SJCRH30 (cell line): ENCODE results near the gene TCFL5. TPM values are rescaled to one million over a fixed set of nuclear protein-coding genes. Genes with fewer than 3 reads are reported as not detected.

Experiments
- DNase-seq, 2 experiments: peaks; one replicate each; pipeline ENCODE4 v3.0.0-alpha.2; 2015 to 2020
- H3K27ac ChIP-seq: fragments of 250-450 bp; sonication (Bioruptor Pico); 2 replicates; pipeline ENCODE4 v1.5.1; 2020; ENCODE audit warnings: mild to moderate bottlenecking, moderate library complexity
- H3K27me3 ChIP-seq: fragments of 250-450 bp; sonication (Bioruptor Pico); 2 replicates; pipeline ENCODE4 v1.5.1; 2020; ENCODE audit warnings: mild to moderate bottlenecking, moderate library complexity
- H3K36me3 ChIP-seq: fragments of 250-450 bp; sonication (Bioruptor Pico); 2 replicates; pipeline ENCODE4 v1.5.1; 2020; ENCODE audit warnings: mild to moderate bottlenecking, moderate library complexity
- H3K4me1 ChIP-seq: fragments of 250-450 bp; sonication (Bioruptor Pico); 2 replicates; pipeline ENCODE4 v1.5.1; 2020; ENCODE audit warnings: mild to moderate bottlenecking, moderate library complexity
- H3K4me3 ChIP-seq: fragments of 250-450 bp; sonication (Bioruptor Pico); 2 replicates; pipeline ENCODE4 v1.5.1; 2020; ENCODE audit warnings: mild to moderate bottlenecking, moderate library complexity
- H3K9me3 ChIP-seq: fragments of 250-450 bp; sonication (Bioruptor Pico); replicated peaks from 2 replicates; pipeline ENCODE4 v1.5.1; 2020; ENCODE audit warnings: mild to moderate bottlenecking, moderate library complexity
- total RNA-seq: library from RNA; depleted of rRNA; stranded (reverse); fragments of >200 nt; shearing (Covaris generic); gene quantifications from 2 replicates; pipeline ENCODE4 v1.2.3, GENCODE V29; 2014

TCFL5 gene
- total RNA-seq, 1 experiment from 2014 or later = 21.2 TPM

DNA sequence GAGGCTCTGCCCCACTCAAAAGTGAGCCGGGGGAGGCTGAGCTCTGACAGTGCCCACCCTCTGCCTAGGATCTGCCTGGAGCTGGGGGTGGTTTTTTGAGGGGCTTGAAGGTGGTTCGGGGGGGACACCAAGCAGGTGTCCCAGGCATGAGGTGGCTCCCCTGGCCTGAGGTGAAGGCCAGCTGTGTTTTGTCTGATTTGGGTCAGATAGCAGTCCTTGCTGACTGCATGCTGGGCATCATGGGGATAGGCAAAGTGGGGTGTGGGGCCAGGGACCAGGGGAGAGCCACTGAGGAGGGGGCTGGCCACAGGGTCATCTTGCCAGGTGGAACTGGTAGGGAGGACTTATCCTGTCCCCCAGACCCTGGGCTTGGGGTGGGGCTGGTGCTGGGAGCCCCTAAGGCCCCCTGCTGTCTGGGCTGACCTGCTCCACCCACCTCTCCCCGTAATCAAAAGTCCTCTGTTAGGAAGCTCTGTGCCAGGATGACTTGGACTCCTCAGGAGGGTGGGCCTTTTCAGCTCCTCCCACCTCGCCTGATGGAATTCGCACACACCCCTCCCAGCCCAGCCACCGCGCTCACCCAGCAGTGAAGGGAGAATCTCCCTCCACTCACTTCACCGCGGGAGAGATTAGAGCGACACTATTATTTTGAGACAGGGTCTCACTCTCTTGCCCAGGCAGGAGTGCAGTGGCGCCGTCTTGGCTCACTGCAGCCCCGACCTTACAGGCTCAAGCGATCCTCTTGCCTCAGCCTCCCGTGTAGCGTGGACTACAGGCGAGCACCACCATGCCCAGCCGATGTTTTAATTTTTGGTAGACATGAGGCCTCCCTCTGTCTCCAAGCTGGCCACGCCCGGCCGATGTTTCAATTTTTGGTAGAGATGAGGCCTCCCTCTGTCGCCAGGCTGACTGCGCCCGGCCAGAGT lies 46.3 kb downstream of the TCFL5 start:
- DNase-seq = peak in 1 of 2 experiments; percentile 59
- Histone ChIP-seq H3K27me3 (peaks cover 3% of the 10 kb centered on the region; the same call in 1 of the 2 replicates), H3K4me1 (peaks cover 26% of the 10 kb centered on the region), H3K9me3 (no peaks in the 10 kb centered on the region), H3K27ac (no peak overlapping the region), H3K4me3 (no peak overlapping the region), H3K36me3 (peaks cover 15% of the 10 kb centered on the region)

DNA sequence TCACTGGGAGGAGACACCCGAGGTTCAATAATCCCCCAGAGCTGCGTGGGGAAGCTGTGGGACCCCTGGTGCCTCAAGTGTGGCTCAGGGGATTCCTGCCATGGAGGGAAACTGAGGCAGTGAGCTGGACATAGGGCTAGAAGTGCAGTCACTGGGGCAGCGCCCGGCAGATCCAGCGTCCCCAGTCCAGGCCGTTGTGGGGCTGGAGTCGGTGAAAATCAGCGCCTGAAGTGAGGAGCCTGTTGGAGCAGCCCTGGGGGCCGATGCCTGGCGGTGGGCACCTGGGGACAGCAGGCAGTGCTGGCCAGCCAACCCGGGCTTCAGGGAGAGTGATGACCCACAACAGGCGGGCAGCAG lies 46.9 kb downstream of the TCFL5 start:
- Histone ChIP-seq H3K36me3 (peaks cover 22% of the 10 kb centered on the region), H3K9me3 (no peaks in the 10 kb centered on the region), H3K27me3 (no peaks in the 10 kb centered on the region), H3K4me1 (peaks cover 23% of the 10 kb centered on the region), H3K4me3 (no peak overlapping the region), H3K27ac (no peak overlapping the region)
- DNase-seq = no peak

DNA sequence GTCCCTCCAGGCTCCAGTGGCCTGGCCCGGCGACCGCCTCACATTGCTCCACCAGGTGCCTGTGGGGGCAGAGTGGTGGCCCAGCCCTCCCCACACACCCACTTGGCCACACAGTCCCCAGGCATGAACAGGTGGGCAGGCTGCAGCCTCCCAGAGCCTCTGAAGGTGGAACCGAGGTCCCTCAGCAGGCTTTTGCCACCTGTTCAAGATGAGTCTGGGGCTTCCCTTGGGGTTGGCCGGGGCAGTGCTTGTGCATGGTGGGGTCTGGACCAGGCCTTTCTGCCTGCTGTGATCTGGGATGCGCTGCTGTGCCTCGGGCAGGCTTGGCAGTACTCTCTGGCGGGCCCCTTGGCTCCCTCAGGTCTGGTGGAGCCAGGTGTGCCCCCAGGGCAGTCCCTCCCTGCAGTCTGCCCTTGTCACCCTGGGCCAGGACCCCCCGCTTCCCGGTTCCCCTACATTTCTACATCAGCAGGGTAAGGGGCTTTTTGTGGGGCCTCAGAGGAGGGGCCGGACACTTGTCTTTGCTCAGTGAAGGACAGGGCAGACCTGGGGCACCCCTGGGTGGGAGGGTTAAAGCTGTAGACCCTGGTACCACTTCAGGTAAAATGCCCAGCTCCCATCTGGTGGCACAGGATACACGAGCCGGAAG lies 47.4 kb downstream of the TCFL5 start:
- Histone ChIP-seq H3K27me3 (no peaks in the 10 kb centered on the region), H3K27ac (no peak overlapping the region), H3K4me3 (no peak overlapping the region), H3K4me1 (peaks cover 18% of the 10 kb centered on the region), H3K36me3 (peaks cover 25% of the 10 kb centered on the region), H3K9me3 (no peaks in the 10 kb centered on the region)
- DNase-seq = no peak

DNA sequence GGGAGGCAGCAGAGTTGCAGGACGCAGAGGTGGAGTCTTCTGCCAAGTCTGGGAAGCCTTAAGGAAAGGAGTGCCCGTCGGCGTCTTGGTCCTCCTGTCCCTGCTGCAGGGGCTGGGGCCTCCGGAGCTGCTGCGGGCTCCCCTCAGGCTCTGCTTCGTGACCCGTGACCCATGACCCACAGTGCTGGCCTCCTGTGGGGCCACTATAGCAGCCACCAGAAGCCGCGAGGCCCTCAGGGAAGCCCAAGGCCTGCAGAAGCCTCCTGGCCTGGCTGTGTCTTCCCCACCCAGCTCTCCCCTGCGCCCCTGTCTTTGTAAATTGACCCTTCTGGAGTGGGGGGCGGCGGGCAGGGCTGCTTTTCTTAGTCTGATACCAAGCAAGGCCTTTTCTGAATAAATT lies 48.0 kb downstream of the TCFL5 start:
- H3K27me3 ChIP-seq = no peaks in the 10 kb centered on the region
- H3K4me1 ChIP-seq = peaks cover 12% of the 10 kb centered on the region
- no peak overlapping the region for H3K27ac ChIP-seq
- H3K4me3 ChIP-seq = no peak overlapping the region
- DNase-seq = no peak
- peaks cover 28% of the 10 kb centered on the region for H3K36me3 ChIP-seq
- H3K9me3 ChIP-seq = no peaks in the 10 kb centered on the region

DNA sequence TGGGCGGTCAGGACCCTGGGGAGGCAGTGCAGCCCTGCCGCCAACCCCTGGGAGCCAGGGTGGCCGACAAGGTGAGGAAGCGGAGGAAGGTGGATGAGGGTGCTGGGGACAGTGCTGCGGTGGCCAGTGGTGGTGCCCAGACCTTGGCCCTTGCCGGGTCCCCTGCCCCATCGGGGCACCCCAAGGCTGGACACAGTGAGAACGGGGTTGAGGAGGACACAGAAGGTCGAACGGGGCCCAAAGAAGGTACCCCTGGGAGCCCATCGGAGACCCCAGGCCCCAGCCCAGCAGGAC lies 48.8 kb downstream of the TCFL5 start:
- Histone ChIP-seq H3K4me1 (peaks cover 5% of the 10 kb centered on the region), H3K36me3 (peaks cover 36% of the 10 kb centered on the region), H3K9me3 (no peaks in the 10 kb centered on the region), H3K27me3 (no peaks in the 10 kb centered on the region), H3K27ac (no peak overlapping the region), H3K4me3 (no peak overlapping the region)
- no peak for DNase-seq

DNA sequence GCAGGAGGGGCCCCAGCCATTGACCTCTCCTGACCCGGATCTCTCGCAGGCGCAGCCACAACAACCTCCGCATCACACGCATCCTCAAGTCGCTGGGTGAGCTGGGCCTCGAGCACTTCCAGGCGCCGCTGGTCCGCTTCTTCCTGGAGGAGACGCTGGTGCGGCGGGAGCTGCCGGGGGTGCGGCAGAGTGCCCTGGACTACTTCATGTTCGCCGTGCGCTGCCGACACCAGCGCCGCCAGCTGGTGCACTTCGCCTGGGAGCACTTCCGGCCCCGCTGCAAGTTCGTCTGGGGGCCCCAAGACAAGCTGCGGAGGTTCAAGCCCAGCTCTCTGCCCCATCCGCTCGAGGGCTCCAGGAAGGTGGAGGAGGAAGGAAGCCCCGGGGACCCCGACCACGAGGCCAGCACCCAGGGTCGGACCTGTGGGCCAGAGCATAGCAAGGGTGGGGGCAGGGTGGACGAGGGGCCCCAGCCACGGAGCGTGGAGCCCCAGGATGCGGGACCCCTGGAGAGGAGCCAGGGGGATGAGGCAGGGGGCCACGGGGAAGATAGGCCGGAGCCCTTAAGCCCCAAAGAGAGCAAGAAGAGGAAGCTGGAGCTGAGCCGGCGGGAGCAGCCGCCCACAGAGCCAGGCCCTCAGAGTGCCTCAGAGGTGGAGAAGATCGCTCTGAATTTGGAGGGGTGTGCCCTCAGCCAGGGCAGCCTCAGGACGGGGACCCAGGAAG lies 49.3 kb downstream of the TCFL5 start:
- no peak overlapping the region for H3K27ac ChIP-seq
- H3K36me3 ChIP-seq = peaks cover 39% of the 10 kb centered on the region
- no peaks in the 10 kb centered on the region; the same call in 1 of the 2 replicates for H3K4me1 ChIP-seq
- H3K9me3 ChIP-seq = no peaks in the 10 kb centered on the region
- H3K27me3 ChIP-seq = no peaks in the 10 kb centered on the region
- no peak for DNase-seq
- no peak overlapping the region for H3K4me3 ChIP-seq

DNA sequence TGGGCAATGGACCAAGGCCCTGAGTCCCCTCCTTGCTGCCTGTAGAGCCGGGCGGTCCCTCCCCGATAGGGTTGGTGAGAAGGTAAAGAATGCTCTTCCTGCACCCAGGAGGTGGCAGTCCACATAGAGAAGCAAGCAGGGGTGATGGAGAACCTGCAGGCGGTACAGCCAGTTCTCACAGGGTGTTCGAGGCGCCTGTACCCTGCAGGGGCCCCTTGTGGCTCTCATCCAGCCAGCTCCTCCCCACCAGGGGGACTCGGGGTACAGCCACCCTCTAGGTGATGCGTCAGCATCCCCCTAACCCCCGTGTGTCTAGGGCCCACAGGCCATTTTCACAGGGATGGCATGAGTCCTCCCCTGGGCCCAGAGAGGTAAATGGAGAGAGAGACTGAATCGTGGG lies 49.9 kb downstream of the TCFL5 start:
- Histone ChIP-seq H3K27ac (no peak overlapping the region), H3K36me3 (peaks cover 39% of the 10 kb centered on the region)

DNA sequence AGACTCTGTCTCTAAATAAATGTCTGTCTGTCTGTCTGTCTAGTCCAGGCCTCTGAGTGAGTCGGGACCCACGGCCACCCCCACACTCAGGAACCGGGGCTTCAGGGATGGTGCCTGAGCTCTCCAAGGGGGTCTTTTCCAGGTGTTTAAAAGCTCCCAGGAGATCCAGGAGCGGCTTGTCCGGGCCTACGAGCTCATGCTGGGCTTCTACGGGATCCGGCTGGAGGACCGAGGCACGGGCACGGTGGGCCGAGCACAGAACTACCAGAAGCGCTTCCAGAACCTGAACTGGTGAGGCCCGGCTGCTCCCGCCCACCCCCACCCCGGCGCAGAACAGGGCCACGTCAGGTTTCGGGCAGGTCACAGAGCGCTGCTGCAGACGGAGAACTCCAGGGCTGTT lies 50.3 kb downstream of the TCFL5 start:
- H3K4me3 ChIP-seq = no peak overlapping the region
- no peaks in the 10 kb centered on the region for H3K9me3 ChIP-seq
- H3K27ac ChIP-seq = no peak overlapping the region
- no peaks in the 10 kb centered on the region for H3K27me3 ChIP-seq
- DNase-seq = no peak
- no peaks in the 10 kb centered on the region; the same call in 1 of the 2 replicates for H3K4me1 ChIP-seq
- H3K36me3 ChIP-seq = peaks cover 39% of the 10 kb centered on the region

More for the DNA sequence above, 49.9 kb downstream of the TCFL5 start:
- no peaks in the 10 kb centered on the region for H3K27me3 ChIP-seq
- no peaks in the 10 kb centered on the region for H3K9me3 ChIP-seq
- no peaks in the 10 kb centered on the region; the same call in 1 of the 2 replicates for H3K4me1 ChIP-seq
- DNase-seq = no peak
- H3K4me3 ChIP-seq = no peak overlapping the region

DNA sequence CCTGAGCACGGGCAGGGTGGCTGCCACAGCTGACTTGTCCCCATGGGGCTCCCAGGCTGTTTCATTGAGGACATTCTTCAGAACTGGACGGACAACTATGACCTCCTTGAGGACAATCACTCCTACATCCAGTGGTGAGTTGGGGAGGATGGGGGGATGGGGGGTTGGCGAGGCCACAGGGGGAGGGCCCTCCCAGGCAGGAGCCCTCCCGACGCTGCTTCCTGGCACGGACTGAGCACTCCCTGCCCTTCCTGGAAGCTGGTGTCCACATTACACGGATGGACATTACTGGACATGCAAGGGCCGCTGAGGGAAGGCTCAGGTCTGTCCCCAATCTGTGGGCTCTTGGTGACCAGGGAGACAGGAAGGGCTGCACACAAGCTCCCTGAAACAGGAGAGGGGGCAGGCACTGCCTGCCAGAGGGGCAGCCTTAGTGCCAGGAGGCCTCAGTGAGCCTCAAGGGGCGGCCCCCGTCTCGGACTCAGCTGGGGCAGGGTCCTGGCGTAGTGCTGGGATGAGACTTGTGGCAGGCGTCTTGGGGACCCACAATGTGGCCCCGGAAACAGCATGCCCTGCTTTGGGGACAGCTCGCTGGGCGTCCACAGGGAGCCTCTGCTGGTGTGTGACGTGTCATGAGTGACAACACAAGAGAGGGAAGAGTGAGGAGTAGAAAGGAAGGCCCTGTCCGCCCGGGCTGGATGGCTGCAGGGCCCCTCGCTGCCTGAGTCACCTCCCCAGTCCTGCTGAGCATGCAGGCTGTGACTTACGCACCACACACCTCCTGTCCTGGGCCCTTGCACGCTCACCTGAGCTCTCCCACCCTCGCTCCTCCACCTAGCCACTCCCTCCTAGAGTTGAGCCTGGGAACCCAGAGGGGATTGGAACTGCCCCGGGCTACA lies 51.8 kb downstream of the TCFL5 start:
- DNase-seq = no peak
- H3K9me3 ChIP-seq = no peaks in the 10 kb centered on the region
- peaks cover 39% of the 10 kb centered on the region for H3K36me3 ChIP-seq
- H3K4me3 ChIP-seq = no peak overlapping the region
- peaks cover 8% of the 10 kb centered on the region; the same call in 1 of the 2 replicates for H3K4me1 ChIP-seq
- no peak overlapping the region for H3K27ac ChIP-seq
- no peaks in the 10 kb centered on the region for H3K27me3 ChIP-seq

DNA sequence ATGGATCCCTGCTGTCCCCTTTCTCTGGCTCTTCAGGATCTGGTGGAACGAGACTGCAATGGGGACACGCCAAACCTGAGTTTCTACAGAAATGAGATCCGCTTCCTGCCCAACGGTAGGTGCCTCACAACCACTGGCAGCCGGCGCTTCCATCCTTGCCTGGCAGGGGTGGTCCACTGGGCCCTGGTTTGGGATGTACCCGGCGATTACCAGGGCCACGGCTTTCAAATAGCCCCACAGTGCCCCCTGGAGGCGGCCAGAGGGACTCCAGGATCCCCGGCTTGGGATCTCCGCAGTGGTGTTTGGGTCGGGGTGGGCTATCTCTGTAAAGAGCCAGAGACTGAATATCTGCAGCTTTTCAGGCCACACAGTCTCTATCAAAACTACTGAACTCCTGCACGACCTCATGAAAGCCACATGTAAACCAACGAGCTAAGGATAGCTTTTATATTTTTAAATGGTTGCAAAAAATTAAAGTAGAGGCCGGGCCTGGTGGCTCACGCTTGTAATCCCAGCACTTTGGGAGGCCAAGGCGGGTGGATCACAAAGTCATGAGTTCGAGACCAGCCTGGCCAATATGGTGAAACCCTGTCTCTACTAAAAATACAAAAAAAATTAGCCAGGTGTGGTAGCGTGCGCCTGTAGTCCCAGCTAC lies 53.3 kb downstream of the TCFL5 start:
- Histone ChIP-seq H3K36me3 (peaks cover 39% of the 10 kb centered on the region), H3K4me1 (peaks cover 8% of the 10 kb centered on the region; the same call in 1 of the 2 replicates), H3K4me3 (no peak overlapping the region), H3K27me3 (no peaks in the 10 kb centered on the region), H3K27ac (no peak overlapping the region), H3K9me3 (no peaks in the 10 kb centered on the region)
- DNase-seq = peak; percentile 78 to 88

DNA sequence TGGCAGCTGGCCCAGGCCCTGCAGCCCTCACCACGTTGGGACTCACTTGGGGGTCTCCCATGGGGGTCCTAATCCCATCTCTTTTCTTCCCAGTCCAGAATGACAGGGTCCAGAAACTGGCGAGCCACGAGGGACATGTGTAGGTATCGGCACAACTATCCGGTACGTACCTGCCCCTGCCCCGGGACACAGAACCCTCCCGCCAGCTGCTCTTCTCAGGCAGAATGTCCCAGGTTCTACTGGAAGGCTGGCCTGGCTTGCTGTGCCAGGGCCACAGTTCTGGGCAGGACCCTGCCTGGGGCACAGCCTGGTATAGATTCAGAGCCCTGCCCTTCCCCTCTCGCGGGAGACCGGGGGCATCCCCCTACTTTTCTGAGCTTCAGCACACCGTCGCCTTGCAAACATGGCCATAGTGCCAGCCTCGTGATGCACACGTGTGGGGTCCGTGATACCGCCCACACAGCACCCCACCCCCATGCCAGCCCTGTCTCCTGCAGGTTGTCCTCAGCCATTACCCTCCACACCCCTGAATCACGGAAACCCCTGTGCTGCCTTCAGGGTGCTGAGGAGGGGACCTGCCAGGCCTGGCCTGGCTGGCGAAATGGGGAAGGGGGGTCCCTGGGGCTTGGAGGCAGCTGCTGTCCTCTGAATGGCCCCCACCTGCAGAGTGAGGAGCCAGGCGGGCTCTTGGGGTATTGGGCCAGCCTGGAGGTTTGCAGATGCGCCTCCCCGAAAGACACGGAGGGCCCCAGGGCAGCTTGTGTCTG lies 54.0 kb downstream of the TCFL5 start:
- peaks cover 37% of the 10 kb centered on the region for H3K36me3 ChIP-seq
- no peak for DNase-seq

DNA sequence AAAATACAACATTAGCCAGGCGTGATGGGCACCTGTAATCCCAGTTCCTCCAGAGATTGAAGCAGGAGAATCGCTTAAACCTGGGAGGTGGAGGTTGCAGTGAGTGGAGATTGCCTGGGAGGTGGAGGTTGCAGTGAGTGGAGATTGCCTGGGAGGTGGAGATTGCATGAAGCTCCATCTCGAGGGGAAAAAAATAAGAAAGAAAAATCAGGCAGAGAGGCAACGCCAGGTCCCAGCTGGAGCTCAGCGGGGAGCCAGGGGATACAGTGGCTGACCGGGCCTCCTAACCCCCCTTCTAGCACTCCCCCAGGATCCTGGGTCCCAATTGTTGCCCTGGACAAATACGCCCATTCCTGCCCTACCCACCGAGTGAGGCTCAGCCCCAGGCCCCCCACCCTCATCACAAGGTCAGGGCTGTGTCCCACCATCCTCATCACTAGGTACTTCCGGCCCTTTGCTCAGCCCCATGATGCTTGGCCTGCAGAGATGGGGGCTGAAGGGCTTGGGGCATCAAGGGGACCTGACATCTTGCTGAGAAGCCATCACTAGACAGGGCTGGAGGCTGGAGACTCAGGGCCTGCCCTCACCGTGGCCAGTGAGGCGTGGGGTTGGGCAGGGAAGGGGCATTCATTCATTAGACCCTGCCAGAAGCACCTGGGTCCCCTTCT lies 55.1 kb downstream of the TCFL5 start:
- no peak for DNase-seq
- H3K27ac ChIP-seq = no peak overlapping the region

More for the DNA sequence above, 54.0 kb downstream of the TCFL5 start:
- Histone ChIP-seq H3K4me1 (peaks cover 8% of the 10 kb centered on the region; the same call in 1 of the 2 replicates), H3K4me3 (no peak overlapping the region), H3K9me3 (no peaks in the 10 kb centered on the region), H3K27me3 (no peaks in the 10 kb centered on the region), H3K27ac (no peak overlapping the region)

More for the DNA sequence above, 55.1 kb downstream of the TCFL5 start:
- Histone ChIP-seq H3K9me3 (no peaks in the 10 kb centered on the region), H3K27me3 (no peaks in the 10 kb centered on the region), H3K4me3 (no peak overlapping the region; the same call in 1 of the 2 replicates), H3K4me1 (peaks cover 8% of the 10 kb centered on the region; the same call in 1 of the 2 replicates), H3K36me3 (peaks cover 32% of the 10 kb centered on the region)
